IMR-90 (cell line): ENCODE data around the gene ASAH2. TPM values are rescaled to one million over a fixed set of nuclear protein-coding genes. Genes with fewer than 3 reads are reported as not detected.

Experiments used
- ATAC-seq: fragments of 200-7000 bp; cut with Tn5 transposase; 2 replicates; pipeline ENCODE4 v1.9.1; 2020; ENCODE audit warnings: low read depth, mild to moderate bottlenecking, moderate library complexity
- BruUV-seq: library from RNA; stranded (reverse); fragments of 400-500 nt; replicated peaks from 2 replicates; lab custom pipeline; 2021; lab: Mats Ljungman, UMichigan
- CTCF ChIA-PET: fragments of 300-600 bp; formaldehyde crosslinking; extraction: SDS; loops from one replicate; lab custom pipeline; 2021; ENCODE audit warnings: antibody characterized with exemption; lab: Yijun Ruan, JAX
- POLR2A ChIA-PET: fragments of 300-600 bp; sonication (Branson Sonifier 250); formaldehyde crosslinking; loops from one replicate; lab custom pipeline; 2022; ENCODE audit warnings: antibody characterized with exemption; ENCODE audit not compliant: unreplicated experiment; lab: Charles Lee
- DNase-seq: peaks from one replicate; pipeline ENCODE4 v3.0.0; 2013
- H2AFZ ChIP-seq: replicated peaks from 2 replicates; pipeline ENCODE3; 2013; ENCODE audit warnings: low read length, mild to moderate bottlenecking; ENCODE audit not compliant: poor library complexity
- H2AK5ac ChIP-seq: 2 replicates; pipeline ENCODE4 v1.6.1; 2013; ENCODE audit warnings: low read depth, low read length, inconsistent platforms
- H2AK9ac ChIP-seq: replicated peaks from 2 replicates; pipeline ENCODE3; 2013; ENCODE audit warnings: mild to moderate bottlenecking, low read depth, low read length, moderate library complexity; ENCODE audit not compliant: poor library complexity
- H2BK120ac ChIP-seq: 2 replicates; pipeline ENCODE4 v1.6.1; 2013; ENCODE audit warnings: low read depth, low read length, inconsistent platforms
- H2BK15ac ChIP-seq: 3 replicates; pipeline ENCODE4 v1.6.1; 2013; ENCODE audit warnings: low read depth, low read length, inconsistent platforms
- H2BK20ac ChIP-seq: 2 replicates; pipeline ENCODE4 v1.6.1; 2013; ENCODE audit warnings: low read depth, mild to moderate bottlenecking, inconsistent platforms, low read length, moderate library complexity
- H2BK5ac ChIP-seq: 2 replicates; pipeline ENCODE4 v1.6.1; 2013; ENCODE audit warnings: mild to moderate bottlenecking, low read depth, low read length, inconsistent platforms; ENCODE audit not compliant: poor library complexity, severe bottlenecking
- H3K14ac ChIP-seq: replicated peaks from 2 replicates; pipeline ENCODE4 v1.6.1; 2013; ENCODE audit warnings: low read depth, low read length, inconsistent platforms
- H3K18ac ChIP-seq: 2 replicates; pipeline ENCODE4 v1.6.1; 2013; ENCODE audit warnings: low read depth, low read length, control low read depth
- H3K23ac ChIP-seq: 2 replicates; pipeline ENCODE4 v1.6.1; 2013; ENCODE audit warnings: low read depth, low read length, inconsistent platforms
- H3K27ac ChIP-seq: 2 replicates; pipeline ENCODE4 v1.5.1; 2013; ENCODE audit warnings: mild to moderate bottlenecking, control low read depth, low read length; ENCODE audit not compliant: insufficient read depth
- H3K27me3 ChIP-seq: 2 replicates; pipeline ENCODE4 v1.6.1; 2013; ENCODE audit warnings: low read length; ENCODE audit not compliant: control insufficient read depth, insufficient read depth
- H3K36me3 ChIP-seq: 2 replicates; pipeline ENCODE4 v1.6.1; 2013; ENCODE audit warnings: low read length, mixed read lengths; ENCODE audit not compliant: control insufficient read depth, insufficient read depth
- H3K4ac ChIP-seq: 2 replicates; pipeline ENCODE4 v1.6.1; 2013; ENCODE audit warnings: low read depth, low read length, inconsistent platforms
- H3K4me1 ChIP-seq: 2 replicates; pipeline ENCODE4 v1.6.1; 2013; ENCODE audit warnings: low read length, mixed read lengths; ENCODE audit not compliant: control insufficient read depth, insufficient read depth
- H3K4me2 ChIP-seq: 2 replicates; pipeline ENCODE4 v1.6.1; 2013; ENCODE audit warnings: low read depth, mild to moderate bottlenecking, control low read depth, low read length, moderate library complexity
- H3K4me3 ChIP-seq: 2 replicates; pipeline ENCODE4 v1.5.1; 2013; ENCODE audit warnings: low read depth, mild to moderate bottlenecking, control low read depth, low read length, moderate library complexity; ENCODE audit not compliant: insufficient read depth
- H3K56ac ChIP-seq: 2 replicates; pipeline ENCODE4 v1.6.1; 2013; ENCODE audit warnings: low read length, inconsistent platforms; ENCODE audit not compliant: insufficient read depth; ENCODE audit errors: extremely low read depth
- H3K79me1 ChIP-seq, 2 experiments: 2 replicates each; pipeline ENCODE4 v1.6.1; 2013; ENCODE audit warnings: low read length in 2 of 2, inconsistent platforms in 1 of 2, low read depth in 1 of 2
- H3K9ac ChIP-seq: 2 replicates; pipeline ENCODE4 v1.6.1; 2013; ENCODE audit warnings: low read depth, low read length, control low read depth
- H3K9me1 ChIP-seq: 2 replicates; pipeline ENCODE4 v1.6.1; 2013; ENCODE audit warnings: low read length, inconsistent platforms; ENCODE audit not compliant: insufficient read depth
- H3K9me3 ChIP-seq: 2 replicates; pipeline ENCODE4 v1.6.1; 2013; ENCODE audit warnings: low read length; ENCODE audit not compliant: control insufficient read depth, insufficient read depth
- H4K20me1 ChIP-seq: 2 replicates; pipeline ENCODE4 v1.6.1; 2013; ENCODE audit warnings: low read length, inconsistent platforms; ENCODE audit not compliant: insufficient read depth
- H4K5ac ChIP-seq: 2 replicates; pipeline ENCODE4 v1.6.1; 2013; ENCODE audit warnings: mild to moderate bottlenecking, low read depth, low read length, control low read depth
- H4K8ac ChIP-seq, 2 experiments: 2 replicates each; pipeline ENCODE4 v1.6.1; 2013; ENCODE audit warnings: low read depth in 2 of 2, low read length in 2 of 2, control low read depth in 1 of 2, inconsistent platforms in 1 of 2
- H4K91ac ChIP-seq: 2 replicates; pipeline ENCODE4 v1.6.1; 2013; ENCODE audit warnings: low read depth, low read length, inconsistent platforms; ENCODE audit not compliant: insufficient read depth
- BHLHE40 ChIP-seq: fragments of 150-350 bp; IDR thresholded peaks from 2 replicates; pipeline ENCODE4 v1.6.1; 2016; ENCODE audit warnings: mild to moderate bottlenecking, low read depth, low read length
- CEBPB ChIP-seq: IDR thresholded peaks from 2 replicates; pipeline ENCODE4 v1.6.1; 2012; ENCODE audit warnings: low read depth, low read length, improper control_type of control experiment
- CHD1 ChIP-seq: IDR thresholded peaks from 2 replicates; pipeline ENCODE4 v1.6.1; 2012; ENCODE audit warnings: low read depth, low read length, improper control_type of control experiment
- CTCF ChIP-seq: conservative IDR thresholded peaks from 2 replicates; pipeline ENCODE4 v1.5.1; 2012; ENCODE audit warnings: mild to moderate bottlenecking, low read depth, low read length, improper control_type of control experiment
- ELK1 ChIP-seq: fragments of 150-350 bp; IDR thresholded peaks from 2 replicates; pipeline ENCODE4 v1.6.1; 2016; ENCODE audit warnings: low read depth, mild to moderate bottlenecking, low read length, moderate library complexity, borderline replicate concordance
- FOS ChIP-seq: fragments of 150-350 bp; IDR thresholded peaks from 2 replicates; pipeline ENCODE4 v1.6.1; 2016; ENCODE audit warnings: low read depth, low read length
- MAFK ChIP-seq: IDR thresholded peaks from 2 replicates; pipeline ENCODE4 v1.6.1; 2012; ENCODE audit warnings: low read depth, low read length, improper control_type of control experiment
- MAZ ChIP-seq: IDR thresholded peaks from 2 replicates; pipeline ENCODE4 v1.6.1; 2012; ENCODE audit warnings: low read depth, mild to moderate bottlenecking, low read length, improper control_type of control experiment, moderate library complexity, borderline replicate concordance
- MXI1 ChIP-seq: IDR thresholded peaks from 2 replicates; pipeline ENCODE4 v1.6.1; 2012; ENCODE audit warnings: low read depth, mild to moderate bottlenecking, low read length, moderate library complexity, borderline replicate concordance
- NFE2L2 ChIP-seq: fragments of 150-350 bp; IDR thresholded peaks from 2 replicates; pipeline ENCODE4 v1.6.1; 2016; ENCODE audit warnings: low read depth, mild to moderate bottlenecking, low read length
- POLR2A ChIP-seq: IDR thresholded peaks from 2 replicates; pipeline ENCODE4 v1.6.1; 2012; ENCODE audit warnings: mild to moderate bottlenecking, low read depth, low read length
- RAD21 ChIP-seq: IDR thresholded peaks from 2 replicates; pipeline ENCODE4 v1.6.1; 2012; ENCODE audit warnings: low read length, improper control_type of control experiment
- RCOR1 ChIP-seq: IDR thresholded peaks from 2 replicates; pipeline ENCODE4 v1.6.1; 2012; ENCODE audit warnings: mild to moderate bottlenecking, low read length, improper control_type of control experiment; ENCODE audit not compliant: insufficient replicate concordance
- RFX5 ChIP-seq: IDR thresholded peaks from 2 replicates; pipeline ENCODE4 v1.8.0; 2012; ENCODE audit warnings: low read depth, mild to moderate bottlenecking, low read length, moderate library complexity
- SMC3 ChIP-seq: fragments of 150-350 bp; IDR thresholded peaks from 2 replicates; pipeline ENCODE4 v1.6.1; 2016; ENCODE audit warnings: low read depth, mild to moderate bottlenecking, antibody characterized with exemption, low read length, moderate library complexity
- USF2 ChIP-seq: fragments of 150-350 bp; IDR thresholded peaks from 2 replicates; pipeline ENCODE4 v1.6.1; 2017; ENCODE audit warnings: mild to moderate bottlenecking, antibody characterized with exemption, low read length, low read depth
- WGBS, 2 experiments: methylation state at CpG; one replicate each; pipeline versions ENCODE4 v1.1.5 to v1.1.7; 2013; ENCODE audit warnings: missing lambda C conversion rate in 2 of 2; ENCODE audit not compliant: insufficient read length in 1 of 2; ENCODE audit errors: extremely low coverage in 2 of 2; 5-methylcytosine and 5-hydroxymethylcytosine counted together
- dilution Hi-C: fragments of 300-500 bp; cut with HindIII; formaldehyde crosslinking; loops from one replicate; pipeline ENCODE4 v1.14.3; 2018; ENCODE audit warnings: low sequenced_read_pairs; ENCODE audit not compliant: unreplicated experiment
- in situ Hi-C: fragments of 300-500 bp; cut with MboI; formaldehyde crosslinking; loops from 3 replicates; pipeline ENCODE4 v1.14.3; 2019; ENCODE audit warnings: low sequenced_read_pairs, inconsistent platforms, mixed read lengths
- intact Hi-C: fragments of 100-400 bp; cut with micrococcal nuclease; formaldehyde crosslinking; loops from 2 replicates; pipeline ENCODE4 v1.10.0; 2022
- polyA plus RNA-seq, 3 experiments: library from polyadenylated mRNA; depleted of rRNA; stranded (reverse); fragments of >200 nt; gene quantifications; 2 replicates each; pipeline ENCODE4 v1.2.3, GENCODE V29; 2012; ENCODE audit warnings: low replicate concordance in 1 of 3
- total RNA-seq: library from RNA; depleted of rRNA; stranded (reverse); fragments of >200 nt; gene quantifications from 2 replicates; pipeline ENCODE4 v1.2.3, GENCODE V29; 2012

Gene ASAH2
- total and polyA plus RNA-seq, 2 of the 4 experiments (the other 2 are of a cell fraction) = 0.18 to 0.31 TPM

GRCh38 chr10:50219646-50220045 lies 31.7 kb downstream of the ASAH2 start:
- no peak overlapping the region for H4K5ac ChIP-seq
- ChIA-PET CTCF (no interaction called here), POLR2A (no interaction called here)
- no peak overlapping the region for H2BK5ac ChIP-seq
- H3K9me1 ChIP-seq = no peaks in the 10 kb centered on the region
- no peak overlapping the region for H2AK5ac ChIP-seq
- no peak overlapping the region for H3K4ac ChIP-seq
- H2BK15ac ChIP-seq = no peak overlapping the region
- no peak overlapping the region for H3K18ac ChIP-seq
- H4K91ac ChIP-seq = no peak overlapping the region
- peaks cover 6% of the 10 kb centered on the region for H3K27me3 ChIP-seq
- in situ Hi-C loops = loop anchor here (10.0 kb wide), 1 partner anchor 625 kb away; no protein-coding TSS in a partner anchor
- intact Hi-C loops = loop anchor here (10.0 kb wide), 1 partner anchor 405 kb away; the partner anchor contains the start of gene SGMS1
- no peak overlapping the region for H2BK120ac ChIP-seq
- H3K23ac ChIP-seq = no peak overlapping the region
- no peak overlapping the region for H3K56ac ChIP-seq
- ATAC-seq (no peak), DNase-seq (no peak)
- H3K4me1 ChIP-seq = no peaks in the 10 kb centered on the region
- no peak overlapping the region for H3K4me2 ChIP-seq
- H2AFZ ChIP-seq = no peak overlapping the region
- H3K4me3 ChIP-seq = no peak overlapping the region
- no TSS peak for BruUV-seq
- dilution Hi-C loops = no loop called here
- no peaks in the 10 kb centered on the region for H3K9me3 ChIP-seq
- no peaks in the 10 kb centered on the region for H3K36me3 ChIP-seq
- no peaks in the 10 kb centered on the region for H3K79me1 ChIP-seq
- no peak overlapping the region for H3K27ac ChIP-seq
- H3K14ac ChIP-seq = no peak overlapping the region
- H4K8ac ChIP-seq = no peak overlapping the region
- TF ChIP-seq CHD1 = no peak
- no peak for TF ChIP-seq ELK1
- TF ChIP-seq MAZ = no peak
- TF ChIP-seq USF2 = no peak
- TF ChIP-seq MXI1 = no peak
- no peak for TF ChIP-seq SMC3
- no peak for TF ChIP-seq POLR2A
- TF ChIP-seq RAD21 = no peak
- no peak for TF ChIP-seq NFE2L2
- no peak for TF ChIP-seq BHLHE40
- TF ChIP-seq FOS = no peak
- no peak for TF ChIP-seq RFX5
- no peak for TF ChIP-seq CTCF
- TF ChIP-seq MAFK = no peak
- no peak for TF ChIP-seq RCOR1
- no peak for TF ChIP-seq CEBPB
- no peak overlapping the region for H3K9ac ChIP-seq
- H2BK20ac ChIP-seq = no peak overlapping the region
- no CpG with 5 or more reads among the region's 2 CpGs for WGBS, 2 experiments
- H4K20me1 ChIP-seq = no peaks in the 10 kb centered on the region
- no peak overlapping the region for H2AK9ac ChIP-seq
